Medulla oblongata (tissue), 1 donor: ENCODE results near the gene SOX15.
"Not testable (repeated sequence)": the region's sequence is repeated elsewhere in the genome, so short reads cannot be mapped to it uniquely, and the experiment has no call there.

Experiments
- DNase-seq: peaks from one replicate; pipeline ENCODE4 v3.0.0-alpha.2; 2015; ENCODE audit errors: extremely low spot score

Gene SOX15

GRCh38 chr17:7589891-7590691, at the start of gene SOX15:
TSS of gene SOX15 (minus strand) at chr17:7590094. CDS start at chr17:7589676, 418 bp downstream.
- no peak for DNase-seq

- DNase-seq, result no peak
Measured at GRCh38 chr17:7636163-7636562, 46.3 kb upstream of the SOX15 start.

- peak; percentile 78 for DNase-seq
Measured at GRCh38 chr17:7634384-7634783, 44.5 kb upstream of the SOX15 start.

- no peak for DNase-seq
Measured at GRCh38 chr17:7633093-7633492, 43.2 kb upstream of the SOX15 start.

GRCh38 chr17:7632492-7632894, 42.6 kb upstream of the SOX15 start:
- DNase-seq, result no peak

- DNase-seq, result no peak
Measured at GRCh38 chr17:7631398-7632380, 41.8 kb upstream of the SOX15 start.

GRCh38 chr17:7629939-7630571, 40.2 kb upstream of the SOX15 start, which contains the start of gene SHBG:
TSS of gene SHBG (plus strand) at chr17:7630135. CDS start at chr17:7630173, 38 bp downstream.
- no peak for DNase-seq

- peak; percentile 96 for DNase-seq
Measured at GRCh38 chr17:7627250-7628121, 37.6 kb upstream of the SOX15 start, which contains the start of gene SAT2. TSS of gene SAT2 (minus strand) at chr17:7627821. CDS start at chr17:7627635, 186 bp downstream.

- no peak for DNase-seq
Measured at GRCh38 chr17:7626956-7627249, 37.0 kb upstream of the SOX15 start.

- DNase-seq, result peak; percentile 56
Measured at GRCh38 chr17:7626307-7626706, 36.4 kb upstream of the SOX15 start.

- DNase-seq, result not testable (repeated sequence)
Measured at GRCh38 chr17:7625749-7626148, 35.9 kb upstream of the SOX15 start.

GRCh38 chr17:7623661-7624060, 33.8 kb upstream of the SOX15 start:
- no peak for DNase-seq

- DNase-seq, result no peak
Measured at GRCh38 chr17:7620835-7621234, 30.9 kb upstream of the SOX15 start.

GRCh38 chr17:7618608-7619007, 28.7 kb upstream of the SOX15 start:
- DNase-seq, result no peak

GRCh38 chr17:7615265-7615747, 25.4 kb upstream of the SOX15 start:
- no peak for DNase-seq

- peak; percentile 100 for DNase-seq
Measured at GRCh38 chr17:7614425-7615264, 24.8 kb upstream of the SOX15 start, which contains the start of gene FXR2. TSS of gene FXR2 (minus strand) at chr17:7614897. CDS start at chr17:7614532, 365 bp downstream.

- no peak for DNase-seq
Measured at GRCh38 chr17:7613769-7614424, 24.0 kb upstream of the SOX15 start.

GRCh38 chr17:7612294-7612640, 22.4 kb upstream of the SOX15 start:
- no peak for DNase-seq

- no peak for DNase-seq
Measured at GRCh38 chr17:7611635-7612293, 21.9 kb upstream of the SOX15 start.
